HepG2 (cell line): ENCODE data around the gene COG8. TPM values are rescaled to one million over a fixed set of nuclear protein-coding genes. Genes with fewer than 3 reads are reported as not detected.

Source experiments
- ATAC-seq: fragments of 200-7000 bp; cut with Tn5 transposase; 3 replicates; pipeline ENCODE4 v1.9.1; 2020; ENCODE audit warnings: mild to moderate bottlenecking, moderate library complexity
- BruUV-seq: library from RNA; stranded (reverse); fragments of 400-500 nt; replicated peaks from 2 replicates; lab custom pipeline; 2021; lab: Mats Ljungman, UMichigan
- CTCF ChIA-PET: fragments of 300-600 bp; formaldehyde crosslinking; extraction: SDS; loops from one replicate; lab custom pipeline; 2021; ENCODE audit warnings: low total read pairs, inconsistent platforms, low intra/inter-chr PET ratio; lab: Yijun Ruan, JAX
- POLR2A ChIA-PET: fragments of 350-600 bp; sonication (Branson Sonifier 250); formaldehyde crosslinking; loops from one replicate; lab custom pipeline; 2020; ENCODE audit warnings: antibody characterized with exemption, inconsistent platforms; lab: Yijun Ruan, JAX
- DNase-seq: peaks from one replicate; pipeline ENCODE4 v3.0.0-alpha.2; 2015; ENCODE audit warnings: low spot score
- FAIRE-seq: peaks from 3 replicates; lab custom pipeline; 2011; peaks lifted over from hg19 to GRCh38; lab: Jason Lieb, UNC
- H2AFZ ChIP-seq: one replicate; pipeline ENCODE4 v1.6.1; 2011; ENCODE audit warnings: low read length, inconsistent platforms
- H3K27ac ChIP-seq: fragments of 300-600 bp; 3 replicates; pipeline ENCODE4 v1.8.0; 2011; ENCODE audit warnings: mixed run types, mild to moderate bottlenecking, mixed read lengths, low read length, inconsistent platforms; ENCODE audit not compliant: insufficient read depth; ENCODE audit errors: extremely low read length
- H3K27me3 ChIP-seq, 2 experiments: fragments of 200-600 bp in 1 of 2; 2 replicates in 1 of 2; 3 replicates in 1 of 2; pipeline versions ENCODE4 v1.6.0 to v1.8.0; 2011; ENCODE audit warnings: low read length in 2 of 2, mild to moderate bottlenecking in 2 of 2, moderate library complexity in 2 of 2, inconsistent platforms in 1 of 2; ENCODE audit not compliant: insufficient read depth in 2 of 2, control insufficient read depth in 1 of 2
- H3K36me3 ChIP-seq, 2 experiments: fragments of 200-600 bp in 1 of 2; replicated peaks in 1 of 2; 2 replicates in 1 of 2; 3 replicates in 1 of 2; pipeline versions ENCODE4 v1.5.1 to v1.8.0; 2011; ENCODE audit warnings: low read length in 2 of 2, inconsistent platforms in 1 of 2; ENCODE audit not compliant: insufficient read depth in 2 of 2, control insufficient read depth in 1 of 2
- H3K4me1 ChIP-seq: 2 replicates; pipeline ENCODE4 v1.5.1; 2012; ENCODE audit warnings: low read length, inconsistent platforms; ENCODE audit not compliant: insufficient read depth
- H3K4me2 ChIP-seq: 2 replicates; pipeline ENCODE4 v1.6.0; 2011; ENCODE audit warnings: low read depth, low read length, inconsistent platforms
- H3K4me3 ChIP-seq, 3 experiments: fragments of 200-600 bp in 1 of 3; sonication (generic), shearing (Covaris generic) in 1 of 3; replicated peaks in 1 of 3; 2 replicates each; pipeline ENCODE4 v1.5.1; 2011 to 2016; ENCODE audit warnings: low read length in 3 of 3, inconsistent platforms in 2 of 3, low read depth in 2 of 3, mild to moderate bottlenecking in 2 of 3, control low read depth in 1 of 3, mixed read lengths in 1 of 3; ENCODE audit not compliant: insufficient read depth in 1 of 3
- H3K79me2 ChIP-seq: one replicate; pipeline ENCODE4 v1.6.1; 2011; ENCODE audit warnings: low read length, inconsistent platforms; ENCODE audit not compliant: insufficient read depth
- H3K9ac ChIP-seq: 2 replicates; pipeline ENCODE4 v1.6.0; 2011; ENCODE audit warnings: mild to moderate bottlenecking, low read depth, low read length, inconsistent platforms; ENCODE audit not compliant: insufficient read depth
- H3K9me3 ChIP-seq: 2 replicates; pipeline ENCODE4 v1.5.1; 2012; ENCODE audit warnings: mild to moderate bottlenecking, low read length
- H4K20me1 ChIP-seq: 2 replicates; pipeline ENCODE4 v1.6.0; 2011; ENCODE audit warnings: inconsistent platforms, mild to moderate bottlenecking, low read length, moderate library complexity; ENCODE audit not compliant: insufficient read depth
- CAMTA2 ChIP-seq: sonication (generic); formaldehyde crosslinking; IDR thresholded peaks from 2 replicates; pipeline ENCODE4 v1.4.0; 2020; ENCODE audit warnings: mild to moderate bottlenecking, missing genetic modification reagents, borderline replicate concordance
- KIAA2018 ChIP-seq: sonication (generic); formaldehyde crosslinking; IDR thresholded peaks from 2 replicates; pipeline ENCODE4 v1.5.0; 2020; ENCODE audit warnings: mild to moderate bottlenecking, missing genetic modification reagents, borderline replicate concordance
- TCF7 ChIP-seq: sonication (generic); IDR thresholded peaks from 2 replicates; pipeline ENCODE4 v1.6.1; 2016; ENCODE audit warnings: antibody characterized with exemption, low read depth
- TEAD2 ChIP-seq: sonication (generic); formaldehyde crosslinking; IDR thresholded peaks from 2 replicates; pipeline ENCODE4 v1.9.0; 2021; ENCODE audit warnings: missing genetic modification reagents
- ZBTB7B ChIP-seq: sonication (generic); formaldehyde crosslinking; IDR thresholded peaks from 2 replicates; pipeline ENCODE4 v1.4.0; 2020; ENCODE audit warnings: missing genetic modification reagents
- ZFP90 ChIP-seq: sonication (generic); formaldehyde crosslinking; IDR thresholded peaks from 2 replicates; pipeline ENCODE4 v1.8.0; 2022; ENCODE audit warnings: missing genetic modification reagents, mild to moderate bottlenecking, inconsistent platforms, borderline replicate concordance
- ZNF160 ChIP-seq: sonication (generic); formaldehyde crosslinking; IDR thresholded peaks from 2 replicates; pipeline ENCODE4 v1.8.0; 2022; ENCODE audit warnings: mild to moderate bottlenecking, inconsistent platforms, missing genetic modification reagents
- ZNF343 ChIP-seq: sonication (generic); formaldehyde crosslinking; IDR thresholded peaks from 2 replicates; pipeline ENCODE4 v1.4.0; 2020; ENCODE audit warnings: mild to moderate bottlenecking, missing genetic modification reagents
- ZNF672 ChIP-seq: sonication (generic); formaldehyde crosslinking; IDR thresholded peaks from 2 replicates; pipeline ENCODE4 v1.8.1; 2022; ENCODE audit warnings: missing genetic modification reagents
- ZSCAN25 ChIP-seq: sonication (generic); formaldehyde crosslinking; IDR thresholded peaks from 2 replicates; pipeline ENCODE4 v1.8.0; 2022; ENCODE audit warnings: mild to moderate bottlenecking, missing genetic modification reagents
- WGBS: methylation state at CpG from one replicate; pipeline ENCODE4 v1.1.6; 2017; ENCODE audit warnings: low lambda C conversion rate; 5-methylcytosine and 5-hydroxymethylcytosine counted together
- in situ Hi-C: cut with HindIII; loops from 2 replicates; pipeline ENCODE4 v1.10.0; 2017; ENCODE audit warnings: low pct_unique_long_range_greater_than_20kb; ENCODE audit not compliant: extremely low pct_ligation_motif_present
- intact Hi-C: fragments of 100-400 bp; cut with micrococcal nuclease; formaldehyde crosslinking; loops from one replicate; pipeline ENCODE4 v1.10.0; 2022; ENCODE audit not compliant: unreplicated experiment
- polyA plus RNA-seq, 8 experiments: library from polyadenylated mRNA; depleted of rRNA in 3 of 8; stranded (reverse) in 7 of 8; unstranded in 1 of 8; fragments of >200 nt; fragmentation: Illumina TruSeq in 4 of 8; extraction: Trizol in 4 of 8; gene quantifications; 2 replicates each; pipeline versions ENCODE4 v1.2.1 to v1.2.3, GENCODE V29; 2011 to 2016; ENCODE audit warnings: low read depth in 4 of 8, missing spikeins in 1 of 8, mixed read lengths in 1 of 8; ENCODE audit not compliant: insufficient read depth in 1 of 8
- total RNA-seq, 5 experiments: library from RNA; depleted of rRNA; stranded (reverse); fragments of >200 nt; fragmentation: Illumina TruSeq; extraction: Trizol; gene quantifications; 2 replicates each; pipeline ENCODE4 v1.2.3, GENCODE V29; 2016; ENCODE audit warnings: low read depth in 1 of 5

The COG8 gene
- total and polyA plus RNA-seq, 2 of the 13 experiments (the other 11 are each of a cell fraction or from before 2014, with no cell fraction given), result 45.5 to 52.1 TPM

GRCh38 chr16:69307091-69307490, 32.3 kb downstream of the COG8 start:
- H4K20me1 ChIP-seq, result 0 out of 2 replicates have a peak, but pooled peaks cover 3% of the 10 kb centered on the region
- intact Hi-C loops (no loop called here), in situ Hi-C loops (no loop called here)
- peaks cover 4% of the 10 kb centered on the region for H3K79me2 ChIP-seq
- 76% methylated on average over 1 of the region's 1 CpG for WGBS
- H3K4me3 ChIP-seq, result no peak overlapping the region
- no peak overlapping the region for H3K27ac ChIP-seq
- H3K9me3 ChIP-seq, result no peaks in the 10 kb centered on the region
- no peak overlapping the region for H3K4me2 ChIP-seq
- H2AFZ ChIP-seq, result no peak overlapping the region
- FAIRE-seq (no peak), ATAC-seq (no peak), DNase-seq (no peak)
- TF ChIP-seq TEAD2 (CRISPR knock-in tag), result no peak
- no peak for TF ChIP-seq ZSCAN25 (CRISPR knock-in tag)
- TF ChIP-seq TCF7, result peak; percentile 41; the same call in 1 of the 2 replicates
- TF ChIP-seq ZFP90 (CRISPR knock-in tag), result no peak
- TF ChIP-seq ZNF160 (CRISPR knock-in tag), result no peak
- no peak for TF ChIP-seq ZBTB7B (CRISPR knock-in tag)
- peaks cover 2 to 4% of the 10 kb centered on the region in 2 experiments; a peak in 3 of 5 replicates for H3K36me3 ChIP-seq
- CTCF ChIA-PET, result no interaction called here
- H3K27me3 ChIP-seq, result no peaks in the 10 kb centered on the region
- POLR2A ChIA-PET, result no interaction called here
- no peak overlapping the region for H3K9ac ChIP-seq
- H3K4me1 ChIP-seq, result peaks cover 9% of the 10 kb centered on the region
- BruUV-seq, result no TSS peak

GRCh38 chr16:69306031-69306430, 33.3 kb downstream of the COG8 start:
- no TSS peak for BruUV-seq
- no peak overlapping the region for H3K4me3 ChIP-seq
- no peak overlapping the region for H3K27ac ChIP-seq
- H3K9me3 ChIP-seq, result no peaks in the 10 kb centered on the region
- no peak overlapping the region for H2AFZ ChIP-seq
- H3K4me2 ChIP-seq, result no peak overlapping the region
- no peaks in the 10 kb centered on the region for H3K27me3 ChIP-seq
- H3K9ac ChIP-seq, result no peak overlapping the region
- POLR2A ChIA-PET, result no interaction called here
- no peak for TF ChIP-seq ZNF672
- no peak for TF ChIP-seq CAMTA2
- no peak for TF ChIP-seq KIAA2018 (CRISPR knock-in tag)
- TF ChIP-seq ZNF343 (CRISPR knock-in tag), result no peak
- no peaks in the 10 kb centered on the region for H3K79me2 ChIP-seq
- FAIRE-seq, result no peak
- H4K20me1 ChIP-seq, result no peaks in the 10 kb centered on the region
- CTCF ChIA-PET, result no interaction called here
- in situ Hi-C loops, result no loop called here
- H3K4me1 ChIP-seq, result peaks cover 7% of the 10 kb centered on the region
- H3K36me3 ChIP-seq, result peaks cover 8 to 14% of the 10 kb centered on the region in 2 experiments; a peak in 4 of 5 replicates
- intact Hi-C loops, result no loop called here
- 86% methylated on average over 1 of the region's 1 CpG for whole genome bisulfite sequencing
- no peak for DNase-seq
- ATAC-seq, result no peak
